PFSK-1 (cell line): Measurements from ENCODE around the gene AGBL3.

Source experiments
- FOXP2 ChIP-seq: optimal IDR thresholded peaks from 2 replicates; pipeline ENCODE3; 2011; ENCODE audit warnings: borderline replicate concordance, control low read depth, inconsistent platforms; ENCODE audit not compliant: insufficient read depth; ENCODE audit errors: extremely low read length, extremely low read depth
- POLR2AphosphoS5 ChIP-seq: IDR thresholded peaks from 2 replicates; pipeline ENCODE4 v1.6.1; 2012; ENCODE audit warnings: low read depth, mild to moderate bottlenecking, control low read depth, low read length, moderate library complexity
- SIN3A ChIP-seq: IDR thresholded peaks from 2 replicates; pipeline ENCODE4 v1.6.1; 2012; ENCODE audit warnings: mild to moderate bottlenecking, low read length, moderate library complexity, borderline replicate concordance; ENCODE audit not compliant: insufficient read depth
- TAF1 ChIP-seq: IDR thresholded peaks from 2 replicates; pipeline ENCODE4 v1.6.1; 2012; ENCODE audit warnings: low read length, control low read depth, borderline replicate concordance; ENCODE audit not compliant: insufficient read depth
- TF ChIP-seq, protein P1 (sequence below), 2 experiments: IDR thresholded peaks; 2 replicates each; pipeline versions ENCODE4 v1.6.1 to v1.8.0; 2011 to 2012; ENCODE audit warnings: low read depth in 2 of 2, low read length in 2 of 2, control low read depth in 1 of 2, inconsistent platforms in 1 of 2, mild to moderate bottlenecking in 1 of 2, moderate library complexity in 1 of 2; ENCODE audit not compliant: insufficient read depth in 1 of 2

DNA sequence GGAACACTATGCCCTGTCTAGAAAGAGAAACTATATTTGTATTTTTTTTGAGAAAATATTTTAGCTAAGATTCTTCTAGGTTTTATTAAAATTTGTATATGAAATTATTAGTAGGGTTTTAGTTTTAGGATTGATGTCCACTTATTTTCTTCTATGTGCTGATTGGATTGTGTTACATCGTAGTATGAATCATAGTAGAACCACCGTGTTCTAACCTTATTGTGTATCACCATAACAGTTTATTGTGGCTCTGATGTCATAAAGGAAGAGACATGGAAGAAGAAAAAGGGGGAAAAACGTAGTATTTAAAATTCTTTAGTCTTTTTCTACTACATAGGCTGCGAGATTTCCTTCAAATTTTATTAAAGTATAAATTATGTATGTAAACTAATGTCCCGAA is 1.9 kb downstream of the AGBL3 start:
- TF ChIP-seq, protein P1, sequence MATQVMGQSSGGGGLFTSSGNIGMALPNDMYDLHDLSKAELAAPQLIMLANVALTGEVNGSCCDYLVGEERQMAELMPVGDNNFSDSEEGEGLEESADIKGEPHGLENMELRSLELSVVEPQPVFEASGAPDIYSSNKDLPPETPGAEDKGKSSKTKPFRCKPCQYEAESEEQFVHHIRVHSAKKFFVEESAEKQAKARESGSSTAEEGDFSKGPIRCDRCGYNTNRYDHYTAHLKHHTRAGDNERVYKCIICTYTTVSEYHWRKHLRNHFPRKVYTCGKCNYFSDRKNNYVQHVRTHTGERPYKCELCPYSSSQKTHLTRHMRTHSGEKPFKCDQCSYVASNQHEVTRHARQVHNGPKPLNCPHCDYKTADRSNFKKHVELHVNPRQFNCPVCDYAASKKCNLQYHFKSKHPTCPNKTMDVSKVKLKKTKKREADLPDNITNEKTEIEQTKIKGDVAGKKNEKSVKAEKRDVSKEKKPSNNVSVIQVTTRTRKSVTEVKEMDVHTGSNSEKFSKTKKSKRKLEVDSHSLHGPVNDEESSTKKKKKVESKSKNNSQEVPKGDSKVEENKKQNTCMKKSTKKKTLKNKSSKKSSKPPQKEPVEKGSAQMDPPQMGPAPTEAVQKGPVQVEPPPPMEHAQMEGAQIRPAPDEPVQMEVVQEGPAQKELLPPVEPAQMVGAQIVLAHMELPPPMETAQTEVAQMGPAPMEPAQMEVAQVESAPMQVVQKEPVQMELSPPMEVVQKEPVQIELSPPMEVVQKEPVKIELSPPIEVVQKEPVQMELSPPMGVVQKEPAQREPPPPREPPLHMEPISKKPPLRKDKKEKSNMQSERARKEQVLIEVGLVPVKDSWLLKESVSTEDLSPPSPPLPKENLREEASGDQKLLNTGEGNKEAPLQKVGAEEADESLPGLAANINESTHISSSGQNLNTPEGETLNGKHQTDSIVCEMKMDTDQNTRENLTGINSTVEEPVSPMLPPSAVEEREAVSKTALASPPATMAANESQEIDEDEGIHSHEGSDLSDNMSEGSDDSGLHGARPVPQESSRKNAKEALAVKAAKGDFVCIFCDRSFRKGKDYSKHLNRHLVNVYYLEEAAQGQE (IDR thresholded peaks at IDR 0.05; ENCODE audit: insufficient read depth in 1 of 2, low read depth in 2 of 2, low read length in 2 of 2) = no peak
- TF ChIP-seq TAF1 = no peak
- no peak for TF ChIP-seq SIN3A
- TF ChIP-seq POLR2AphosphoS5 = no peak
- TF ChIP-seq FOXP2 = no peak
